ENCODE measurements around the gene HOOK1.

- TF ChIP-seq CTCF (conservative IDR thresholded peaks at IDR 0.05; ENCODE audit: low read length): no peak
- no peak for TF ChIP-seq EZH2phosphoT487 (IDR thresholded peaks at IDR 0.05; ENCODE audit: borderline replicate concordance, low read depth, low read length)
These were observed 32.1 kb downstream of the HOOK1 start for GRCh38 chr1:59846895-59847282.

Measured in OCI-LY7 (cell line).